ENCODE data around the gene SLC36A2.

SLC36A2 gene

GRCh38 chr5:151293624-151294023 is 53.7 kb downstream of the SLC36A2 start:
- POLR2A ChIA-PET, result no interaction called here
- no peak for DNase-seq (ENCODE audit: extremely low spot score)
- no peak for TF ChIP-seq CTCF (IDR thresholded peaks at IDR 0.05; ENCODE audit: control extremely low read depth, extremely low read depth, low read depth, missing control alignments)
- CTCF ChIA-PET, result no interaction called here

- ChIA-PET POLR2A (no interaction called here), CTCF (interaction anchor here (0.8 to 4.5 kb wide), 4 partner anchors 14 to 235 kb away, joined by 3 to 28 read pairs (median 4); no protein-coding TSS in a partner anchor)
- peak; percentile 23 for DNase-seq (ENCODE audit: extremely low spot score)
- peak; percentile 35 for TF ChIP-seq CTCF (IDR thresholded peaks at IDR 0.05; ENCODE audit: control extremely low read depth, extremely low read depth, low read depth, missing control alignments)
These were observed 59.2 kb downstream of the SLC36A2 start for GRCh38 chr5:151288180-151288579.

GRCh38 chr5:151286246-151286645 is 61.1 kb downstream of the SLC36A2 start:
- no peak for DNase-seq (ENCODE audit: extremely low spot score)
- no peak for TF ChIP-seq CTCF (IDR thresholded peaks at IDR 0.05; ENCODE audit: control extremely low read depth, extremely low read depth, low read depth, missing control alignments)
- ChIA-PET POLR2A (no interaction called here), CTCF (interaction anchor here (1.1 to 4.5 kb wide), 4 partner anchors 11 to 31 kb away, joined by 3 to 28 read pairs (median 5); no protein-coding TSS in a partner anchor)

GRCh38 chr5:151285683-151286082 is 61.7 kb downstream of the SLC36A2 start:
- ChIA-PET POLR2A (no interaction called here), CTCF (interaction anchor here (1.1 to 4.5 kb wide), 5 partner anchors 10 to 61 kb away, joined by 3 to 28 read pairs (median 3); no protein-coding TSS in a partner anchor)
- no peak for TF ChIP-seq CTCF (IDR thresholded peaks at IDR 0.05; ENCODE audit: control extremely low read depth, extremely low read depth, low read depth, missing control alignments)
- no peak for DNase-seq (ENCODE audit: extremely low spot score)

GRCh38 chr5:151284392-151284967 is 62.9 kb downstream of the SLC36A2 start:
- no peak for DNase-seq (ENCODE audit: extremely low spot score)
- TF ChIP-seq CTCF (IDR thresholded peaks at IDR 0.05; ENCODE audit: control extremely low read depth, extremely low read depth, low read depth, missing control alignments), result peak; percentile 30
- POLR2A ChIA-PET, result no interaction called here
- CTCF ChIA-PET, result interaction anchor here (0.7 to 4.5 kb wide), 5 partner anchors 9 to 368 kb away, joined by 3 to 28 read pairs (median 3); no protein-coding TSS in a partner anchor

- POLR2A ChIA-PET, result no interaction called here
- TF ChIP-seq CTCF (IDR thresholded peaks at IDR 0.05; ENCODE audit: control extremely low read depth, extremely low read depth, low read depth, missing control alignments), result no peak
- DNase-seq (ENCODE audit: extremely low spot score), result no peak
- CTCF ChIA-PET, result interaction anchor here (0.7 to 2.8 kb wide), 9 partner anchors 9 to 369 kb away, joined by 3 to 19 read pairs (median 4); no protein-coding TSS in a partner anchor
These were observed 64.1 kb downstream of the SLC36A2 start for GRCh38 chr5:151283120-151283825.

Measured in GM10248 (cell line).